Muscle layer of colon (tissue), 2 donors: Measurements from ENCODE around the gene RPL22.

Experiments used
- H3K27ac ChIP-seq: one replicate; pipeline ENCODE4 v1.7.0; 2013; ENCODE audit warnings: low read depth, mild to moderate bottlenecking, low read length, moderate library complexity
- H3K27me3 ChIP-seq, 2 donors: one replicate each; pipeline ENCODE4 v1.7.0; 2013; ENCODE audit warnings: low read length in 2 of 2, mild to moderate bottlenecking in 2 of 2; ENCODE audit not compliant: insufficient read depth in 2 of 2, control insufficient read depth in 1 of 2
- H3K36me3 ChIP-seq: one replicate; pipeline ENCODE4 v1.7.0; 2013; ENCODE audit warnings: mild to moderate bottlenecking, low read length; ENCODE audit not compliant: insufficient read depth
- H3K4me1 ChIP-seq: one replicate; pipeline ENCODE4 v1.7.0; 2013; ENCODE audit warnings: mild to moderate bottlenecking, low read length; ENCODE audit not compliant: insufficient read depth
- H3K4me3 ChIP-seq, 2 donors: one replicate each; pipeline ENCODE4 v1.7.0; 2013; ENCODE audit warnings: low read length in 2 of 2, low read depth in 1 of 2, mild to moderate bottlenecking in 1 of 2, moderate library complexity in 1 of 2
- H3K9ac ChIP-seq: one replicate; pipeline ENCODE4 v1.7.0; 2013; ENCODE audit warnings: low read length
- H3K9me3 ChIP-seq: one replicate; pipeline ENCODE4 v1.7.0; 2013; ENCODE audit warnings: mild to moderate bottlenecking, low read length
- donor health status: abdominal sarcoma.
- donor health status: Adenocarcinoma of cecum.

Gene RPL22

DNA sequence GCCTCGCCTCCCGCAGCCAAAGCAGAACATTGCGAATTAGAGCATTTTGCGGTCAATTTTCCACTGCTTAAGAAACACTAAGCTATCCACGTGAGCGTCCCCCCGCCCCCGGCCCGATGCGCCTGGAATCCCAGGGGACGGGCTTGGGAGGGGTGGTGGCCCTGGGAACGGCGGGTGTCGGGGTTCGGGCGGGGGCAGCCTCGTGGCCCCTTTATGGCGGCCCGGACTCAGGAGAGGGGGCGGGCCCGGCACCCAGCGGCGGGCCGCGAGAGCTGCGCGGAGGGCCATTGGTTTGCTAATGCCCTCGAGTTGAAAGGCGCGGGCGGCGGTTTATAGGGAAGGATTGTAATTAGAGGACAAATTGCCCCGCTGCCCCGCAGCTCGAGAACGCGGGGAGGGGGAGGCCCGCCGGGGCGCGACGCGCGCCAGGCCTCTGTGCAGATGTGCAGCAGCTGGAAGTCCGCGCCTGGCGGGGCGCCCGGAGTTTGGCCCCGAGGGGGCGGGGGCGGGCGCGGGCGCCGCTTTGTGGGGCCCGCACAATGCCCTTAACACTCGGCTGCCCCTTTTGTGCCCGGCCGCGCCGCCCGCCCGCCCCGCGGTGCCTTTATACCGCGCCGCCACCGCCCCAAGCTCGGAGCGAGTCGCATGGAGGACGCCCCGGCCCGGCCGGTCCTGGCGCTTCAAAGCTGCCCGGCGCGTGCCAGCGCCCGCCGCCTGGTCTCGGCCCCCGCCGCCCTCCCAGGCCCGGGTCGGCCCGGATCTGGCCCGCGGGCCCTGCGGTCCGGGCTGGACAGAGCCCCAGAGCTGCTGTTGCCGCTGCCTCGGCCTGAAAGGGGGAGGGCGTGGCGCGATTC is 42.7 kb upstream of the RPL22 start:
- Histone ChIP-seq H3K4me1 (no peaks in the 10 kb centered on the region), H3K9ac (no peak overlapping the region), H3K4me3 (no peak overlapping the region), H3K27me3 (peaks cover 55 to 73% of the 10 kb centered on the region in 2 donors), H3K9me3 (no peaks in the 10 kb centered on the region), H3K36me3 (no peaks in the 10 kb centered on the region), H3K27ac (no peak overlapping the region)

- no peak overlapping the region for H3K4me3 ChIP-seq
These were observed 41.9 kb upstream of the RPL22 start for GRCh38 chr1:6241107-6241886.

DNA sequence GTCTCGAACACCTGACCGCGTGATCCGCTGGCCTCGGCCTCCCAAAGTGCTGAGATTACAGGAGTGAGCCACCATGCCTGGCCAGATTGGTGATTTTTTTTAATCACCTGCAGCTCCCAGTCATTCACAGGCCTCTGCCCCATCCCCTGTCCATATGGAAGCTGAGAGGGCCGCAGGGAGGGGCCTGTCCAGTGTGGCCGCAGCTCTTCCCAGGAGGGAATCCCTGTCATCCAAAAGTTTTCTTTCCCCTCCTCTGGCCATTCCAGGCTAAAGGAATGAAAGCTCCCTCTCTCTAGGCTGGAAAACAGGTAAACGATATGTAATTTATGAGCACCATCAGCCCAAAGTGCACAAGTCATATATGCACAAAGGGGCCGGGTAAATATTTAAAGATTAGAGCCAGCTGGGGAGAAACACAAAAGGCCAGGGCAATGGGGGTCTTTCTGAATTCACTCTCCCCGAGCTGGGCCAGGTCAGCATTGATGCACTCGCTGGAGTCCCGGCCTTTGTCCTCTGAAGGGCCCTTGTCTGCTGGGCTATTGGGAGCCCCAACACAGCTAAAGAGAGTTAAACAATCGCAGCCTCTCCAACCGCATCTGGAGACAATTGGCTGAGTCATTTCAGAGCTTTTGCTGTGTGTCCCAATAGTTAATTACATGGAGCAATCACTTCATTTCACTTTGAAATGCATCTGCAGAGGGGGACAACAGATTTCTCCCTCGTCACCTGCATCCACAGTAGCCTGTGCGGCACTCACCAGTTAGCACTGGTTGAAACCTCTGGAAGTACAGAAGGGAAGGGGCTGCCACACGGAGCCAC is 40.8 kb upstream of the RPL22 start:
- Histone ChIP-seq H3K27me3 (peaks cover 45 to 53% of the 10 kb centered on the region in 2 donors), H3K4me1 (peaks cover under 1% of the 10 kb centered on the region)

More at GRCh38 chr1:6241107-6241886, 41.9 kb upstream of the RPL22 start:
- H3K9ac ChIP-seq: no peak overlapping the region
- H3K36me3 ChIP-seq: no peaks in the 10 kb centered on the region
- no peaks in the 10 kb centered on the region for H3K9me3 ChIP-seq
- H3K4me1 ChIP-seq: no peaks in the 10 kb centered on the region
- H3K27ac ChIP-seq: no peak overlapping the region
- peaks cover 52 to 65% of the 10 kb centered on the region in 2 donors for H3K27me3 ChIP-seq

GRCh38 chr1:6239213-6239752 is 39.9 kb upstream of the RPL22 start:
- Histone ChIP-seq H3K27me3 (peaks cover 45 to 47% of the 10 kb centered on the region in 2 donors), H3K27ac (no peak overlapping the region)

More for the DNA sequence above, 40.8 kb upstream of the RPL22 start:
- Histone ChIP-seq H3K27ac (no peak overlapping the region), H3K9me3 (no peaks in the 10 kb centered on the region), H3K9ac (no peak overlapping the region), H3K4me3 (no peak overlapping the region), H3K36me3 (no peaks in the 10 kb centered on the region)

GRCh38 chr1:6237093-6237492 is 37.7 kb upstream of the RPL22 start:
- no peak overlapping the region for H3K4me3 ChIP-seq

More at GRCh38 chr1:6239213-6239752, 39.9 kb upstream of the RPL22 start:
- Histone ChIP-seq H3K9me3 (no peaks in the 10 kb centered on the region), H3K36me3 (no peaks in the 10 kb centered on the region), H3K4me1 (peaks cover 10% of the 10 kb centered on the region), H3K9ac (no peak overlapping the region), H3K4me3 (no peak overlapping the region)

DNA sequence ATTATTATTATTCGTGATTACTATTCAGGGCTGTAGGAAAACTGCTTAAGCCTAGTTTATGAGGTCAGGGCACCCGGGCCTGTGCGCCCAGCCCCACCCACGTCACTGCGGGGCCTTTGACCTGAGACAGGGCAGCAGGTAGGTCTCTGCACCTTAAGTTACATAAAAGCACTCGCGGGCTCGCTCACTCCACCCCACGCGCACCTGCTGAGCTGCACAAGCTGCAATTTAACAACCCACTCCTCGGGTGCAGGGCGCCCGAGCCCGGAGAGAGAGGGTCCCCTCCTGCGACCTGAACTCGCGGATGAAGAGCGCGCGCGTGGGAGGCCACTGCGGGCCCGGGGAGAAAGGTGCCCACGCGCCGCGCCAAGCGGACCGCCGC is 35.9 kb upstream of the RPL22 start:
- Histone ChIP-seq H3K27ac (no peak overlapping the region), H3K9me3 (no peaks in the 10 kb centered on the region), H3K27me3 (peaks cover 10 to 18% of the 10 kb centered on the region in 2 donors), H3K36me3 (peaks cover 27% of the 10 kb centered on the region), H3K4me3 (peak overlapping the region; percentile 70 to 90), H3K9ac (peak overlapping the region; percentile 57), H3K4me1 (peaks cover 10% of the 10 kb centered on the region)

More at GRCh38 chr1:6237093-6237492, 37.7 kb upstream of the RPL22 start:
- H3K27me3 ChIP-seq: peaks cover 28 to 35% of the 10 kb centered on the region in 2 donors
- no peak overlapping the region for H3K9ac ChIP-seq
- H3K36me3 ChIP-seq: peaks cover 15% of the 10 kb centered on the region
- H3K9me3 ChIP-seq: no peaks in the 10 kb centered on the region
- no peak overlapping the region for H3K27ac ChIP-seq
- H3K4me1 ChIP-seq: peaks cover 10% of the 10 kb centered on the region

DNA sequence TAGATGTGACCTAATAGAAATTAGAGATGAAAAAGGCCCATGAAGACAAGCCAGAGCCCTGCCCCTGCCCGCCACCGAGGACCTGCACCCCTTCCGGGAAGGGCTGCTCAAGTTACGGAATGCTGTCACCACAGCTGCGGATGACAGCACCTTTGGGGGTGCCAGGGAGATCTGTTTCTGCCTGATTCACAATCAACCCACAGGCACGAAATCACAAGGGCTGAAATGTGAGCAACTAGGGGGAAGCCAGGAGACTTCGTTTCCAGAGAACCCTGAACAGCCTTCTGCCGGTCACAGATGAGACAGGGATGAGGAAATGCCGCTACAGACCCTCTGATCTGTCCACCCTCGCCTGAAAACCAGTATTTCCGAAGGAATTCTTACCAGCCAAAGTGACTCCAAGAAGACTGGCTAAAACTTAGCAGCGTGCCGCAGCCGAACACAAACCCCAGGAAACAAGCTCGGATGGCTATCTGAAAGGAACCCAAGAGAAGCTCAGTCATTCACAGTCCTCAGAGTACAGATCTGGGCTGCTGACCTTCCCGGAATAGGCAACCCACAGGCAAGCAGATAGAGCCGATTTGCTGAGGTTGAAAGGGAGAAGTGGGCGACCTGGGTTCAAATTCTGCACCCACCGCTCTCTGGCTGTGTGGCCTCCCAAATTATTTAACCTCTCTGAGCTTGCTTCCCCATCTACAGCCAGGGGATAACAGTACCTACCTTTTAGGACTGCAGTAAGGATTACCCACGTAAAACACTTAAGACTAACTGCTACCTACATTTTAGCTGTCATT is 35.3 kb upstream of the RPL22 start:
- Histone ChIP-seq H3K9me3 (no peaks in the 10 kb centered on the region), H3K27ac (no peak overlapping the region), H3K27me3 (peaks cover 5 to 13% of the 10 kb centered on the region in 2 donors), H3K4me1 (peaks cover 10% of the 10 kb centered on the region), H3K9ac (peak overlapping the region; percentile 57), H3K36me3 (peaks cover 27% of the 10 kb centered on the region), H3K4me3 (peak overlapping the region; percentile 70 to 90)

- Histone ChIP-seq H3K9ac (no peak overlapping the region), H3K4me1 (peaks cover 10% of the 10 kb centered on the region), H3K27ac (no peak overlapping the region), H3K36me3 (peaks cover 27% of the 10 kb centered on the region), H3K27me3 (peaks cover 0 to 2% of the 10 kb centered on the region in 2 donors), H3K4me3 (no peak overlapping the region), H3K9me3 (no peaks in the 10 kb centered on the region)
These were observed 34.0 kb upstream of the RPL22 start for GRCh38 chr1:6233376-6233775.

- Histone ChIP-seq H3K9ac (no peak overlapping the region), H3K27ac (no peak overlapping the region), H3K36me3 (peaks cover 31% of the 10 kb centered on the region), H3K4me1 (no peaks in the 10 kb centered on the region), H3K27me3 (no peaks in the 10 kb centered on the region), H3K4me3 (no peak overlapping the region), H3K9me3 (no peaks in the 10 kb centered on the region)
These were observed 26.3 kb upstream of the RPL22 start for GRCh38 chr1:6225651-6226050.

DNA sequence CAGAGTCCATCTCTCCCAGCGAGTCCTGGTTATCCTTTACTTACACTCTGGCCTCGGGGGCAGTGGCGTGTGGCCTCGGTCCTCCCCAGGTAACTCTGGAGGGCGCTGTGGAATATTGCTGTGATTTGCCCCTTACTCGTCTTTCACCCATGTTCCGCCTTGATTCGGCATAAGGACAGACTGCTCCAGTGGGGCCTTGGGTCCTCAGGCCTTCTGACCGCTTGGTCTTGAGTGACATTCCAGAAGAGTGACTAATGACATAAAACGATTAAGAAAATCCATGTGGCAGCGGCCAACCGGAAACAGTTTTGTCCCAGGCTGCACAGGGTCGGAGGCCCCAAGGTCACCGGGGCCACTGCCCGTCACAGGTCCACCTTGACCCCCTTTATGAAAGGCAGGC is 25.3 kb upstream of the RPL22 start:
- Histone ChIP-seq H3K4me1 (no peaks in the 10 kb centered on the region), H3K9ac (no peak overlapping the region), H3K27ac (no peak overlapping the region), H3K4me3 (no peak overlapping the region), H3K27me3 (no peaks in the 10 kb centered on the region), H3K36me3 (peaks cover 31% of the 10 kb centered on the region), H3K9me3 (no peaks in the 10 kb centered on the region)
